Peyer's patch (tissue), 4 donors: ENCODE results near the gene EEFSEC.

Experiments used
- CTCF ChIP-seq, 6 experiments: fragments of 450-650 bp in 4 of 6; fragments of 200-600 bp in 2 of 6; sonication (generic) in 1 of 6; IDR thresholded peaks; one replicate each; pipeline ENCODE4 v1.5.1; 2017 to 2019; ENCODE audit warnings: antibody characterized with exemption in 6 of 6, mild to moderate bottlenecking in 3 of 6, moderate library complexity in 1 of 6
- POLR2A ChIP-seq, 2 donors: fragments of 450-650 bp; IDR thresholded peaks; one replicate each; pipeline ENCODE4 v1.5.1; 2017; ENCODE audit warnings: antibody characterized with exemption in 2 of 2, mild to moderate bottlenecking in 2 of 2, moderate library complexity in 2 of 2

- TF ChIP-seq CTCF (IDR thresholded peaks at IDR 0.05): no peak
- TF ChIP-seq POLR2A (IDR thresholded peaks at IDR 0.05): no peak
Measured at GRCh38 chr3:128402319-128402718, 249.0 kb downstream of the EEFSEC start.
